ENCODE results near the gene WDTC1.

Gene WDTC1

DNA sequence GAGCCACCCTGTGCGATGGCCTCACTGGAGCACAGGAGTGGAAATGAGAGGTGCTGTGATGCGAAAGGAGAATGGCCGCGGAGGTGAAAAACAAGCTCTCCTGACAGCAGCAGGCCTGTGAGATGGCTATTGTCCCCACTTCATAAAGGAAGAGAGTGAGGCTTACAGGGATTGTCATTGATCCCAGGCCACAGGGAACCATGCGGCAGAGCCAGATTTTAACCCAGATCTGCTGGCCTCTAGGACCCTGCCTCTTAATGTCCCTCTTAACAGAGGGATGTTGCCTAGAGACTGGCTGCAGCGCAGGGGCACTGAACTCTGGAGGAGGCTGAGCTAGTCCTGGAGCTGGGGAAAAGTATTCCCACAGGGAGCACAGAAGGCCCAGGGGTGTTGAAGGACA is 104.3 kb downstream of the WDTC1 start:
- DNase-seq, result no peak

DNA sequence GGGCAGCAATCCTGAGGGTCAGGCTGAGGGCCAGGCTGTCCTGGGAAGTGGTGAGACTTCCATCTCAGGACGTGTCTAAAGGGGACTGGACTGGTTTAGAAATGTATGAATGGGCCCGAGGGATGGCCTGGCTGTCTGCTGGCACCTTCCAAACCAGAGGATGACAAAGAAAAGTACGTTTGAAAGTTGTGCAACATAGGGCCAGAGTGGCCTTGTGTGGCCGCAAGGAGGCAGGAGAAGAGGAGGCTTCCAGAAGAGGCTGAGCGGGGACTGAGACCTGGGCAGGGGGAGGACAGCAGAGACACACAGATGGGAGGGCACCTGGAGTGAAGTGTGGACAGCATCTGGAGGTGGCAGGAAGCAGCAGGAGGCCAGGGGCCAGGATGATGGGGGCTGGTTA is 104.8 kb downstream of the WDTC1 start:
- no peak for DNase-seq

DNA sequence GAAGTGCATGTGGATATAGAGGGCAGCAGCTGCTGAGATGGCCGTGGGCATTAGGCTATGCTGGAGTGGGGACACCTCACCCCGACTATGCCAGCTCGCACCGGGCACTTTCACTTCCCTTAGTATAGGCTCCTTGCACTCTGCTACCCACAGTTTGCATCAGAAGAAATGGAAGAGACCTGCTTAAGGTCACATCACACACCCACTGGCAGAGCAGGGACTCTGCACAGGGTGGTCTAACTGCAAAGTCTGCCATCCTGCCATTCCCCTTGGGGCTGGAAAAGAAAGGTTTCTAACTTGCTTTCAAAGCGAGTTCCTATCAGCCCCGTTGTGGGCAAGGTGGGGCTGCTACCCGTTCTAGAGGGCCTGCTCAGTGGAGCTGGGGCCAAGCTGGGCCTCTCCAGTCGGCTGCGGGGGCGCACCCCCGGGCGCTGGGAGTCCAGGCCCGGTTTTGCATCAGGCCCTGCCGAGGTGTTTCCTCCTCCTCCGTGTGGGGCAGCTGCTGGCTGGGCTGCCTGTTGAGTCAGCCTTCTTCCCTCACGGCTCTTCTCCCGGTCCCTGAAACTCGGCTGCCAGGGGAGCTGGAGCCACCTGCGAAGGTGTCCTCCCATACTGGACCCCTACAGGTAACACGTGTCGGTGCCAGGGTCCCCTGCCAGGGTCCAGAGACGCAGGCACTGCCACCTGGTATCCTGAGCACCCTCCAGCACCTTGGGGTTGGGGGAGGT is 107.3 kb downstream of the WDTC1 start, which contains the start of gene SYTL1:
Gene SYTL1 (plus strand): TSS at position 498 of the 728 bp plus-strand sequence. CDS start 3,313 bp downstream, outside the sequence.
- DNase-seq, result no peak

DNA sequence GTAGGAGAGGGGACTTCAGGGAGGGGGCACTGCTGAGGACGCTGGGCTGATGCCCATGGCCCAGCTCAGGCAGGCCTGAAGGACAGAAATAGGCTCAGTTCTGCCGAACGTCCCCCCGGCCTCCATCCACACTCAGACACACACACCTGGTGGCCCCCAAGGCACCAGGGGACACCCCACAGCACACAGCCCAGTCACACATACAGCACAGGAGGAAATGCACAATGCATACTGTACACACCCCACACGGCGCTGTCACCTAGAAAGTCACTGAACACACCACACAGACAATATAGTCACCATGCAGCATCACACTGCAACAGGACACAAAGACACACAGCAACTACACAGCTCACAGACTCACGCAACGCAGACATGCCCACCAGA is 108.0 kb downstream of the WDTC1 start:
- no peak for DNase-seq

DNA sequence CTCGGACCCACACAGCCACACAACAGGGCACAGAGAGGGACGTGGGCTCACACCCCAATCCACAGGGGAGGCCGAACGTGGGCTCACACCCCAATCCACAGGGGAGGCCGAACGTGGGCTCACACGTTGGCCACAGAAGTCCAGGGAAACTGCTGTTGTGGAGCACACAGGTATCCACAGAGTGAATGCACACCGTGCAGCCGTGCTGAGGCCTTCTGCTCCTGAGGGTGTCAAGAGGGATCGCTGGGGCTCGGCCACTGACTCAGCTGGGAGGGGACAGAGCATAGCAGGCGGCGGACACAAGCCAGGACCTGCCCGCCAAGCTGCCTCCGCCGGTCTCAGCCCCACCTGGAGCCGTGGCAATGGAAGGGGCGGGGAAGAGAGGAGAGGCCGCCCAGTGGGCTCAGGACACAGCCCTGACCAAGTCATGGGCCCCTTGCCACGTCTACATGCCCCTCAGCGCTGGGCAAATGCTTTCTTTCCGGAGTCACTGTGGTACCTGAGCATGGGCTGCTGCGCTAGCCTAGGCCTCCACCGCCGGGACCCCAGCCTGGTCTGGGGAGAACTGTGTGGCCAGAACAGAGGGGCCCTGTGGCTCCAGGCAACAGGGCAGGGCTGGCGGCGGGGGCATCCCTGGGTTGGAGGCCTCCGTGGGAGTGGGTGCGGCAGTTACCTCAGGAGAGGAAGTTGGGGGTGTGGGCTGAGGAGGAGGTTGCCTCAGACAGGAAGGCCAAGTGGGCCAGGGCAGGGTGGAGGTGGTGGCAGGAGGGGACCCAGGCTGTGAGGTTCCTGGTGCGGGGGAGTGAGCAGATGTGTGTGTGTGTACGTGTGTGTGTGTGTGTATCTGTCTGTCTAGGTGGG is 108.6 kb downstream of the WDTC1 start:
- no peak for DNase-seq

DNA sequence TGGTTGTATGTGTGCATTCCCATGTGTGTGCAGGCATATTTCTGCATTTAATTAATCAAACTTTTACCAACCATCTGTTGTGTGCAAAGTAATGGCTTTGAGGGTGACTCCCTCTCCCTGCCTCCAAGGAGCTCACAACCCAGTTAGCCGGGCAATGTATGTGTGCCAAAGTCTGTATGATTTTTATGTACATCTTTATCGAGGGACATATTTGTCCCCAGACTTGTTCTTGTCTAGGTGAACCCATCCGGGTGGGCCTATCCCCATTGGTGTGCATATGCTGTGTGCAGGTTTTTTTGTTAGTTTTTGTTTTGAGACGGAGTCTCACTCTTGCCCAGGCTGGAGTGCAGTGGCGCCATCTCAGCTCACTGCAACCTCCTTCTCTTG is 109.2 kb downstream of the WDTC1 start:
- no peak for DNase-seq

DNA sequence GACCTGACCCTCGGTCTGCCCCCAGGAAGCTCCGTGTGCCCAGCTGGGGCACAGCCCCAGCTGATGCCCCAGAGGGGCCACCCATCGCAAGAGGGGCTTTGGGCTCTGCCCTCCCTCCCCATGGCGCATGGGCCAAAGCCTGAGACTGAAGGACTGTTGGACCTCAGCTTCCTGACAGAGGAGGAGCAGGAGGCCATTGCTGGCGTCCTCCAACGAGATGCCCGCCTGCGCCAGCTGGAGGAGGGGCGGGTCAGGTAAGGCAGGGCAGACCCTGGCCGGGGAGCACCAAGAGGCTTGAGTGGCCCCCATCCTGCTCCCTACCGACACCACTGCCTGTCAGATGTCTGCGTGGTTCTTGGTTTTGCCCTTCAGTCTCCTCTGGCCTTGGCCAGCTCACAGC is 110.8 kb downstream of the WDTC1 start:
- DNase-seq, result no peak

DNA sequence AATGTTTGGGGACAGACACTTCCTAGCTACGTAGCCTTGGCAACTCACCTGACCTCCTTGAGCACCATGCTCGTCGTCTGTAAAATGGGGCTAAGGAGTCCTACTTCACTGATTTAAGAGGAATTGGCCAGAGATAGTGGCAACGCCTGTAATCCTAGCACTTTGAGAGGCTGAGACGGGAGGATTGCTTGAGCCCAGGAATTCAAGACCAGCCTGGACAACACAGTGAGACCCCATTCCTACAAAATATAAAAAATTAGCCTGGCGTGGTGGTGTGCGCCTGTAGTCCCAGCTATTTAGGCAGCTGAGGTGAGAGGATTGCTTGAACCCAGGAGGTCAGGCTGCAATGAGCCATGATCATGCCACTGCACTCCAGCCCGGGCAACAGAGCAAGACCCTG is 111.9 kb downstream of the WDTC1 start:
- no peak for DNase-seq

DNA sequence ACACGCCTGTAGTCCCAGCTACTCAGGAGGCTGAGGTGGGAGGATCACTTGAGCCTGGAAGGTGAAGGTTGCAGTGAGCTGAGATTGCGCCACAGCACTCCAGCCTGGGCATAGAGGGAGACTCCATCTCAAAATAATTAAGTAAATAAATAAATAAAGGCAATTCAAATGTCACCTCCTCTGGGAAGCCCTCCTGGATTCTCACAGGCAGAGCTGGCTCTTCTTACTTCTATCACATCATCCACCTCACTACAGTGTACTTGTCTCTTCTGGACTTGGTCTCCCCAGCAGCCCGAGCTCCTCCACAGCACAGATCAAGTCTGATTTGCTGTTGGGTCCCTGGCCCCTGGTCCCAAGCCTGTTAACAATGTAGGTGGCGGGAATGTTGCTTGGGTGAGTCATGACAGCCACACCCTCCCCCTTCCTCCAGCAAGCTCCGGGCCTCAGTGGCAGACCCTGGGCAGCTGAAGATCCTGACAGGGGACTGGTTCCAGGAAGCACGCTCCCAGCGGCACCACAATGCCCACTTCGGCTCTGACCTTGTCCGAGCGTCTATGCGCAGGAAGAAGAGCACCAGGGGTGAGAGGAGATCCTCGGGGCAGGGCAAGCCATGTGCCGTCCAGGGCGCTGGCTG is 112.7 kb downstream of the WDTC1 start:
- DNase-seq, result no peak

DNA sequence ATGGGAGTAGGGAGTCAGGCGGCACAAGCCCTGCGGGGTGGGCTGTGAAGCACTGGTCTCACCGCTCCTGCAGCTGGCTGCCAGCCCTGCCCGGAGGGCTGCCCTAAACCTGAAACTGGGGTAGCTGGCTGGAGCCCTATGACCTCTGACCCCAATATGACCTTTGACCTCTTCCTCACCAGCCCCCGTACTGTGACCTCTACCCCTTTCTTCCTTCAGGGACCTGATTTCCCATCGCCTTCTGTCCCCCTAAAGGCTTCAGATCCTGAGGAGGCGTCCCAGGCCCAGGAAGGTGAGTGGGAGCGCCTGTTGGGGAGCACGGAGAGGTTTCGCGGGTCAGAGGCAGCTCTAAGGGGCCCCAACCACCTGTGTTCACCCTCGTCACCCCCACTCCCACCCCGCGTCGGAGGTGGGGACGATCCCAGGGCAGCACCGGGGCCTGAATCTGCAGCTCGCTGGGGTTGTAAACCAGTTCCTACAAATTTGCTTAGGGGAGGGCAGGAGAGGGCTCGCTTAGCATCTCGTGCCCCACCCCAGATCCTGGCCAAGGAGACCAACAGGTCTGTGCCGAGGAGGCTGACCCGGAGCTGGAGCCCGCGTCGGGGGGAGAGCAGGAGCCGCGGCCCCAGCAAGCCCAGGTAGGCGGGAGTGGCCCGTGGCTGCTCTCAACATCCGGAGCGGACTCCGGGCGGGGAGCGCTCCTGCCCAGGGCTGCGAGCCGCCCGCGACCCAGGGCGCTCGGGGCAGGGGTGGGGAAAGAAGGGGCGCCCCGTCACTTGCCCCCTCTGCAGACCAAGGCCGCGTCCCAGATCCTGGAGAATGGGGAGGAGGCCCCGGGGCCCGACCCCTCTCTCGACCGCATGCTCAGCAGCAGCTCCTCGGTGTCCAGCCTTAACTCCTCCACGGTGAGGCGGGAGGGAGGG is 114.7 kb downstream of the WDTC1 start:
- DNase-seq, result peak; percentile 5

DNA sequence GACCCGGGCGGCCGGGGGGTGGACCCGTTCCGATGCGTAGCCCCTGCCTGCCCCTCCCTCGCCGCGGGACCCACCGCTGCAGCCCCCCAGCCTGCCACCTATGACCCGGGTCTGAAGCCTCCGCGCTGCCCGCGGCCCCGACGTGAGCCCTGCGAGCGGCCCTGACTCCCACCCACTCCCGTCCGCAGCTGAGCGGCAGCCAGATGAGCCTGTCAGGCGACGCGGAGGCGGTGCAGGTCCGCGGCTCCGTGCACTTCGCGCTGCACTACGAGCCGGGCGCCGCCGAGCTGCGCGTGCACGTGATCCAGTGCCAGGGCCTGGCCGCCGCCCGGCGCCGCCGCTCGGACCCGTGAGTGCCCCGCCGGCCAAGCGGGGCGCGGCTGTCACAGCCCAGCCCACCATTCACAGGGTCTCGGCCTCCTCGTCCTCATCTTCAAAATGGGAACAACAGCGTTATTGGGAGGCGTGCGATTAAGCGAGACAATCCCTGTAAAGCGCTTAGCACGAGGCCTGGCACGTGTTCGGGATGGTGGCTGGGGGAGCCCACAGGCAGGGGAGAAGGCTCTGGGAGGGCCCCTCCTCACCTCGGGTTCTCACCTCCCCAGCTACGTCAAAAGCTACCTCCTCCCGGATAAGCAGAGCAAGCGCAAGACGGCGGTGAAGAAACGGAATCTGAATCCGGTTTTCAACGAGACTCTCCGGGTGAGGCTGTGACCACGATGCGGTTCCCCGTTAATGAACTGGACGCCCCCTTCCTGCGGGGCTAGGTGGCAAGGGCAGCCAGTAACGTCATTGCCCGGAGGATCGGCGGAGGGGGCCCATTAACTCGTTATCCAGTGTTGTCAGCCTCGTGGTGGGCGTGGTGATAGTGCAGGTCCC is 115.6 kb downstream of the WDTC1 start:
- peak; percentile 4 for DNase-seq

DNA sequence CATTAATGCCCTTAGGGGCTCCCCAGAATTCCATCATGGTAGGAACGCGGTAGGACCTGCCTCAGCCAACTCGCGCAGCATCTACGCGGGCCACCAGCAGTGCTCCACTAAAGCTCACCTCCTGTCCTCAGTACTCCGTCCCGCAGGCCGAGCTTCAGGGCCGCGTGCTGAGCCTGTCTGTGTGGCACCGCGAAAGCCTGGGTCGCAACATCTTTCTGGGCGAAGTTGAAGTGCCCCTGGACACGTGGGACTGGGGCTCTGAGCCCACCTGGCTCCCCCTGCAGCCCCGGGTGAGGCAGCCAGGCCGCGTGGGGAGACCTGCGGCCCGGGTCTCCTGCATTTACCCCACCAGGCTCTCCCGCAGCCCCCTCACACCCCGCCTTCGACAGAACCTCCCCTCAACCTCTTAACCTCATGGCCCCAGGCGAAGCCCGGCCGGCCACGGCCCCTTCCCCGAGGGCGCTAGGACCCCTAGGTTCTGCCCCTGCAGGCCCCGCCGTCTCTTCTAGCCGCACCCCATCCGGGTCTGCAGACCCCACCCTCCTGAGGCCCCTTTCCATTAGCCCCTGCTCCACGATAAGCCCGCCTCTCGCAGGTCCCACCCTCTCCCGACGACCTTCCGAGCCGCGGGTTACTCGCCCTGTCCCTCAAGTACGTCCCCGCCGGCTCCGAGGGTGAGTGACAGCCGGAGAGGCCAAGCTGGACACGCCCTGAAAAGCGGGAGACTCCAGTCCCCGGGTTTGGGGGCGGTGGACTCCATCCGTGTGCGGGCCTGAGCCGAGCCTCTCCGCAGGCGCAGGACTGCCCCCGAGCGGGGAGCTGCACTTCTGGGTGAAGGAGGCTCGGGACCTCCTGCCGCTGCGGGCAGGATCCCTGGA is 116.5 kb downstream of the WDTC1 start:
- no peak for DNase-seq

DNA sequence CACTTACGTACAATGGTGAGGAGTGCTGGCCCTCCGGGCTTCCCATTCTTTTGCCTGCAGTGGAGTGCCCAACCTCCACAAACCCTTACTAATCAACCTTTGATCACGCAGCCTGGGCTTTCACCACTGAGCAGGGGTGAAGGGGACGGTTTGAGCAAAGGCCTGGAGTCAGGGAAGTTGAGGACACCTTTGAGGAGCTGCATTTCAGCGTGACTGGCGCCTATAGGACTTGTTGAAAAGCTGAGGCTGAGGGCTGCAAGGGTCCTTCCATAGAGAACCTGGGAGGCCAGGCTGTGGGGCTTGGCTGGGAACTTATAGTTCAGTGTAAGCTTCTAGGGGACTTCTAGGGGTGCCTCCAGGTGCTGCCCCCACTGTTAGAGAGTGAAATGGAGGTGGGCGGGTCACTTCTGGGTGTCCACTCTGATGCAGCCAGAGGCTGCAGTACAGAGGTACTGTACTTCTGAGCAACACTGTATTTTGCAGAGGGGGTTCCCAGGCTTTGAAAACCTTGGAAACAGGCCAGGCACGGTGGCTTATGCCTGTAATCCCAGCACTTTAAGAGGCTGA is 117.2 kb downstream of the WDTC1 start:
- no peak for DNase-seq

DNA sequence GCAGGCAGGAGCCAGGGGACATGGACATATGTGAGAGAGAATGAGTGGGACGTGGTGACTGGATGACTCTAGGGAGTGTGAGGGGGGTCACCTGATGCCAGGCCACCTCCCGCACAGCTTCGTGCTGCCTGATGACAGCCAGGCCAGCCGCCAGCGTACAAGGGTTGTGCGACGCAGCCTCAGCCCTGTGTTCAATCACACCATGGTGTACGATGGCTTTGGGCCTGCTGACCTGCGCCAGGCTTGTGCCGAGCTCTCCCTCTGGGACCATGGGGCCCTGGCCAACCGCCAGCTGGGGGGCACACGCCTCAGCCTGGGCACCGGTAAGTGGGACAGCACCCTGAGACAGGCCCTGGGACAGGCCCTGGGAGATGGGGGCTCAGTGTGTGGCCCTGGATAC is 118.7 kb downstream of the WDTC1 start:
- DNase-seq, result no peak

DNA sequence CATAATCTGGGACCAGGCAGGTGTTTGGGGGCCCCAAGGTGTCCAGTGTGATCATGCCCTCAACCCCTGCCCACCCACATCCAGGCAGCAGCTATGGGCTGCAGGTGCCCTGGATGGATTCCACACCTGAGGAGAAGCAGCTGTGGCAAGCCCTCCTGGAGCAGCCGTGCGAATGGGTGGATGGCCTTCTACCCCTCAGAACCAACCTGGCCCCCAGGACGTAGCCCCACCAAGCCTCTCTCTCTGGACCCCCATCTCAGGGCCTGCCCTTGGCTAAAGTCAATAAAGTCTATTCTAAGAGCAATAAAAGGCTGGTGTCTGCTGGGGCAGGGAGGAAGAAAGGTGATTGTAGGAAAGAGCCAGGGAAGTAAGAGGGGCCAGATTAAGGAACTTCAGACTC is 119.2 kb downstream of the WDTC1 start:
- no peak for DNase-seq

DNA sequence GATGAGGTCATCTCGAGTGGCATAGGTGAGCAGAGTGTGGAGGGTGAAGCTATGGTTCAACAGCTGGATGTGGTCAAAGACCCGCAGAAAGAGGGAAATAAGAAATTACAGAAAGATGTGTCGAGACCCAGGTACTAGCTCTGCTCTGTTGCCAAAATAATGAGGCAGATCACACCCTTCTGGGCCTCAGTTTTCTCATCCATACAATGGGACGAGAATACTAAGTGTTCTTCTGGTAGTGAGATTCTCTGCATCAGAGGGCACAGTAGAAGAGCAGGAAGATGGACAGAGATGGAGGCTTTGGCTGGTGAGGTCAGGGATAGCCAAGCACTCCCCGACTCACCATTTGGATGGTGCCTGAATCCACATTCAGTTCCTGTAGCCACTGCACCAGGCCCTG is 121.3 kb downstream of the WDTC1 start:
- no peak for DNase-seq

DNA sequence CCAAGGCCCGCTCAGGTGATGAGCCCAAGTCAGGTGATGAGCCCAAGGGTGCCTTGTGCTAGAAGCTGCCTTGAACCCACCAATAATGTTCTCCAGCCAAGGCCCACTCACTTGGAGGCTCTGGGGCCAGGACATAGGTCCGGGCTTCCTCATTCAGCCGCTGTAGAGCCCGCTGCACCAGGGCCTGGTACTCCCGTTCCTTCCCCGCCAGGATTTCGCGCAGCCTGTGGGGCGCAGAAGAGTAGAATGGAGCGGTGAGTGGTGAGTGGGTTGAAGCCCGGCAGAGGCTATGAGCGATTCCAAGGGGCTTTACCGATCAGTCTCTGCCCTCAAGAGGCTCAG is 121.8 kb downstream of the WDTC1 start:
- DNase-seq, result no peak

DNA sequence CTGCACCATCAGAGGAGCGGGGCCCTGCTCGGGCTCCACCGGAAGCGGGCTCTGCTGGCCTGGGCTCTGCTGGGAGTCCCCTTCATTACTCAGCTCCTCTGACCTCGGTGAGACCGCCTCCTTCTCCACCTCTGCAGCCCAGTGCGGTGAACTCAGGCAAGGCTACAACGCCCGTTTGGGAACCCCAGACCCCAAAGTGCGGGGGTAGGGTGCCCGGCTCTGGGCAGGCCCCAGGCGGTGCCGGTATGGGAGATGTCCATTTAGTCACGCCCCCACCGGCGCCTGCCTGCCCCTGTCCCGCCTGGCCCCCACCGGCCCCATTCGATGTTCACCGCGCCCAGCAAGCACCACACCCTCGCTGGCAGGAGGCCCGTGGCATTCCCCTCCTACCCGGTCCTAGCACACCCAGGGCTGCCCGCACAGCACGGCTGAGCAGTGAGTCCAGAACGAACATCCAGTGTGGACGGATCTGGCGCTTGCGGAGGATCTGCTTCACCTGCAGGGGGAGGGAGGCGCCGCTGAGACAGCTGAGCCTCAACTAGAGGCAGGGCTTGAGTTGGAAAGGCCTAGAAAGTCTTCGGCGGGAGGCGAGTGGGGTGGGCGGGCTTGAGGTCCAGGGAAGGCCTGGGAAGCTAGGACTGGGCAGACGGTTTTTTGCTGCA is 122.3 kb downstream of the WDTC1 start:
- DNase-seq, result no peak

DNA sequence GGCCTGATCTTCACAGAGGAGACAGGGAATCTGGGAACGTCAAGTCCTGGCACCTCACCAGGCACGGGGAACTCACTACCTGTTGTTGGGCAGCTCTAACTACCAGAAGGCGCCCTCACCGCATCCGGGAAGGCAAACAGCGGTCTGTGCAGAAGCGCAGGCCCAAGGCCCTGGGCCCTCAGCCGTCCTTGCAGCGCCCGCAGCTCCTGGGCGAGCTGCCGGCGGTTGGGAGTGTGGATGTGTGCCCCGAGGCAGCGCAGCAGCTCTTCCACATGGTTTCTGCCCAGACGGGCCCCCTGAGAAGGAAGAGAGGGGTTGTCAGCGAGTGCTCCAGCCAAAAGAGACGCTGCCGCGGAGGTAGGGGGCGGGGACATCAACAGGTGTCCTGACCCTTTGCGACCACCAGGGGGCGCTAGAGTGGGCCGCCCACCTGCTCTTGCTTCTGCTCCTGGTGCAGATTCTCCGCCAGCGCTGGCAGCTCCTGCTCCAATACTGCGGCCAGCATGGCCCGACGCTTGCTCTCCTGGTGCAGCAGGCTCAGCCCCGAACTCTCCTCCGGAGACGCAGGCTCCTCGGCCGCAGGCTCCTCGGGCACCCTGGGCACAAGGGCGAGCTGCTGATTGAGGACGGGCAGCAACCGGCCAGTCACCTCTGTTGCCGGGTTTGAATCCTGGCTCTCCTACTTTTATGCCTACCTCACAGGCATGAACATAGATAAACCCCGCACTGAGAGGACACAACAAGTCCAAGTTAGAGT is 123.0 kb downstream of the WDTC1 start:
- DNase-seq, result peak; percentile 36

Data from NCI-H748 treated with DMSO at 0.1 percent for 48 hours (cell line).